ENCODE results near the gene CD34.

CD34 gene

GRCh38 chr1:207832796-207833195, 78.1 kb downstream of the CD34 start:
- no peak overlapping the region for H3K4me2 ChIP-seq
- no peaks in the 10 kb centered on the region for H3K27me3 ChIP-seq
- H3K9ac ChIP-seq = no peak overlapping the region
- H3K4me3 ChIP-seq = no peak overlapping the region
- H4K20me1 ChIP-seq = peaks cover 72% of the 10 kb centered on the region
- no peak for TF ChIP-seq Cebpa-rat (IDR thresholded peaks at IDR 0.05)
- H3K27ac ChIP-seq = no peak overlapping the region
- peaks cover 17% of the 10 kb centered on the region for H3K4me1 ChIP-seq
- no peaks in the 10 kb centered on the region for H3K9me3 ChIP-seq
- peaks cover 18% of the 10 kb centered on the region; the same call in 1 of the 2 replicates for H3K36me3 ChIP-seq

- H3K9ac ChIP-seq = no peak overlapping the region
- H3K4me1 ChIP-seq = peaks cover 22% of the 10 kb centered on the region
- no peak overlapping the region for H3K27ac ChIP-seq
- no peaks in the 10 kb centered on the region for H3K27me3 ChIP-seq
- no peaks in the 10 kb centered on the region for H3K9me3 ChIP-seq
- peaks cover 64% of the 10 kb centered on the region for H4K20me1 ChIP-seq
- H3K36me3 ChIP-seq = peaks cover 15% of the 10 kb centered on the region; the same call in 1 of the 2 replicates
- H3K4me3 ChIP-seq = no peak overlapping the region
- no peak overlapping the region for H3K4me2 ChIP-seq
- no peak for TF ChIP-seq Cebpa-rat (IDR thresholded peaks at IDR 0.05)
These were observed 79.2 kb downstream of the CD34 start for GRCh38 chr1:207831517-207832327.
